ENCODE results near the gene DMRT2. TPM values are rescaled to one million over a fixed set of nuclear protein-coding genes. Genes with fewer than 3 reads are reported as not detected.

The DMRT2 gene
- total and polyA plus RNA-seq, 2 of the 8 experiments (the other 6 are each of a cell fraction or from before 2014, with no cell fraction given): 0.29 to 0.93 TPM

- Histone ChIP-seq H3K4me2 (ENCODE audit: insufficient read depth in 1 of 2, low read depth in 2 of 2, low read length in 2 of 2) (peak overlapping the region; percentile 67 to 78), H3K36me3 (ENCODE audit: control insufficient read depth in 2 of 4, insufficient read depth in 4 of 4, low read length in 3 of 4) (no peaks in the 10 kb centered on the region), H4K8ac (ENCODE audit: extremely low read depth, insufficient read depth, low read length) (no peak overlapping the region), H2AFZ (ENCODE audit: low read length) (0 out of 2 replicates have a peak overlapping the region, but pooled peaks have one; percentile 40), H3K9ac (replicated peaks in 1 of 4; ENCODE audit: extremely low read depth in 1 of 4, low read depth in 3 of 4, low read length in 3 of 4) (no peak overlapping the region), H3K23ac (ENCODE audit: insufficient read length) (no peak overlapping the region), H3K9me3 (ENCODE audit: insufficient read depth in 2 of 2, low read depth in 1 of 2, low read length in 1 of 2) (peaks cover 7 to 38% of the 10 kb centered on the region in 2 experiments; a peak in 3 of 4 replicates), H3K23me2 (ENCODE audit: low read depth, low read length) (peaks cover 4% of the 10 kb centered on the region; the same call in 1 of the 2 replicates), H3K14ac (ENCODE audit: insufficient read length) (no peak overlapping the region), H3K79me1 (ENCODE audit: low read depth, low read length) (no peaks in the 10 kb centered on the region), H2BK12ac (ENCODE audit: low read depth, low read length) (no peak overlapping the region), H3K79me2 (ENCODE audit: control insufficient read depth in 1 of 2, insufficient read depth in 2 of 2, low read length in 2 of 2) (no peaks in the 10 kb centered on the region), H2BK15ac (ENCODE audit: low read length) (no peak overlapping the region), H2BK120ac (replicated peaks; ENCODE audit: low read depth, low read length) (no peak overlapping the region), H3K4me1 (replicated peaks in 1 of 4; ENCODE audit: control insufficient read depth in 3 of 4, insufficient read depth in 4 of 4, low read length in 3 of 4) (peaks cover 0 to 7% (median 0%) of the 10 kb centered on the region in 4 experiments; a peak in 1 of 7 replicates), H3K18ac (ENCODE audit: extremely low read depth, low read length) (0 out of 2 replicates have a peak overlapping the region, but pooled peaks have one; percentile 32), H4K91ac (replicated peaks; ENCODE audit: insufficient read length, low read length) (no peak overlapping the region), H3K27me3 (replicated peaks in 1 of 4; ENCODE audit: control insufficient read depth in 3 of 4, extremely low read depth in 1 of 4, insufficient read depth in 3 of 4, low read length in 3 of 4) (peaks cover 8 to 48% (median 40%) of the 10 kb centered on the region in 4 experiments), H3K56ac (replicated peaks; ENCODE audit: insufficient read length, low read depth, low read length) (no peak overlapping the region), H3K4me3 (ENCODE audit: extremely low read depth in 1 of 4, insufficient read depth in 2 of 4, low read depth in 3 of 4, low read length in 4 of 4) (peak overlapping the region in 3 of 4 experiments; percentile 5 to 60 (median 41); a peak in 5 of 8 replicates), H2AK5ac (ENCODE audit: low read depth, low read length) (no peak overlapping the region), H3K27ac (ENCODE audit: low read depth, low read length) (no peak overlapping the region), H3K4ac (replicated peaks; ENCODE audit: insufficient read length, low read depth, low read length) (no peak overlapping the region), H2BK5ac (ENCODE audit: low read depth, low read length) (no peak overlapping the region), H2BK20ac (ENCODE audit: low read length) (no peak overlapping the region), H4K5ac (ENCODE audit: insufficient read length, low read depth, low read length) (no peak overlapping the region), H4K20me1 (replicated peaks in 1 of 2; ENCODE audit: control insufficient read depth in 1 of 2, insufficient read depth in 2 of 2, low read length in 2 of 2) (peaks cover 0 to 2% of the 10 kb centered on the region in 2 experiments)
- WGBS, 2 experiments (ENCODE audit: extremely low coverage in 1 of 2, insufficient coverage in 1 of 2, insufficient read length in 1 of 2, insufficient replicate concordance in 2 of 2, low coverage in 1 of 2, low lambda C conversion rate in 2 of 2, missing lambda C conversion rate in 1 of 2): 88% methylated on average over 40 of the region's 41 CpGs; no CpG with 5 or more reads in 1 of the 2 experiments
- no peak for FAIRE-seq
- no peak for DNase-seq (ENCODE audit: low read depth in 1 of 2, low spot score in 2 of 2)
- ChIA-PET CTCF (ENCODE audit: partially characterized antibody) (interaction anchor here (0.8 kb wide), 1 partner anchor 43 kb away, joined by 3 read pairs; no protein-coding TSS in a partner anchor), POLR2A (ENCODE audit: partially characterized antibody) (no interaction called here)
- TF ChIP-seq FOSL1 (IDR thresholded peaks at IDR 0.05; ENCODE audit: insufficient read depth, low read depth, low read length) (no peak), NANOG (IDR thresholded peaks at IDR 0.05; ENCODE audit: insufficient read depth, low read depth, low read length, poor library complexity, severe bottlenecking) (no peak), SAP30 (IDR thresholded peaks at IDR 0.05; ENCODE audit: insufficient read depth, insufficient replicate concordance, low read length) (no peak), TAF7 (optimal IDR thresholded peaks at IDR 0.05; ENCODE audit: borderline replicate concordance, low read depth, low read length) (no peak), NRF1 (IDR thresholded peaks at IDR 0.05; ENCODE audit: low read depth, low read length) (no peak), KDM1A (IDR thresholded peaks at IDR 0.05; ENCODE audit: borderline replicate concordance, low read length) (no peak), POLR2A (IDR thresholded peaks at IDR 0.05; ENCODE audit: control extremely low read depth in 1 of 2, low read depth in 2 of 2, low read length in 2 of 2) (no peak), RNF2 (IDR thresholded peaks at IDR 0.05; ENCODE audit: borderline replicate concordance, low read depth, low read length, missing control alignments, poor library complexity, severe bottlenecking) (no peak), BACH1 (IDR thresholded peaks at IDR 0.05; ENCODE audit: low read length) (no peak), ZNF274 (IDR thresholded peaks at IDR 0.05; ENCODE audit: borderline replicate concordance, extremely low read depth, low read length) (no peak), YY1 (IDR thresholded peaks at IDR 0.05; ENCODE audit: low read depth, low read length) (no peak)
These were observed 2.5 kb downstream of the DMRT2 start for GRCh38 chr9:1052365-1053281.

Measured in H1 (cell line).